ENCODE measurements around the gene SATL1. TPM values are rescaled to one million over a fixed set of nuclear protein-coding genes. Genes with fewer than 3 reads are reported as not detected.
A peak's percentile ranks its signal among the peaks of the same experiment; 100 is the strongest.
"Not testable (repeated sequence)": the region's sequence is repeated elsewhere in the genome, so short reads cannot be mapped to it uniquely, and the experiment has no call there.

Gene SATL1
- under 1 TPM in 1 of 2 donors, not detected in 1; 0.80 TPM for total RNA-seq

- TF ChIP-seq POLR2A (IDR thresholded peaks at IDR 0.05) (peak; percentile 12), POLR2AphosphoS5 (IDR thresholded peaks at IDR 0.05) (no peak)
- peak within 1 kb of the TSS; percentile 41 to 44 for H3K4me3 ChIP-seq
- no peaks in the 10 kb centered on the region for H3K4me1 ChIP-seq (replicated peaks)
- intact Hi-C loops (cut with DNase I), result no loop called here
- H3K36me3 ChIP-seq, result no peaks in the 10 kb centered on the region
- DNase-seq (ENCODE audit: low spot score), result peak; percentile 39
- no peaks in the 10 kb centered on the region for H3K27me3 ChIP-seq (replicated peaks; ENCODE audit: insufficient read depth)
- 1% methylated on average over 40 of the region's 65 CpGs for WGBS
- peak within 1 kb of the TSS; percentile 41 to 57 for H3K27ac ChIP-seq
- no peaks in the 10 kb centered on the region for H3K9me3 ChIP-seq
Measured at GRCh38 chrX:85243761-85244449, at the start of gene SATL1, which contains the start of gene ZNF711. SATL1 (minus strand) TSS chrX:85243779; CDS start chrX:85108968, 134,811 bp downstream. ZNF711 (plus strand) TSS chrX:85243991; CDS start chrX:85247573, 3,582 bp downstream.

- TF ChIP-seq POLR2AphosphoS5 (IDR thresholded peaks at IDR 0.05) (no peak), CTCF (IDR thresholded peaks at IDR 0.05) (no peak), POLR2A (IDR thresholded peaks at IDR 0.05) (no peak)
- H3K9me3 ChIP-seq, result no peaks in the 10 kb centered on the region
- H3K36me3 ChIP-seq, result no peaks in the 10 kb centered on the region
- H3K4me1 ChIP-seq (replicated peaks), result no peaks in the 10 kb centered on the region
- no peak overlapping the region for H3K4me3 ChIP-seq
- no peak overlapping the region for H3K27ac ChIP-seq
- intact Hi-C loops (cut with DNase I), result no loop called here
- whole genome bisulfite sequencing, result 90% methylated on average over 7 of the region's 7 CpGs
- no peak for DNase-seq (ENCODE audit: low spot score)
- H3K27me3 ChIP-seq (replicated peaks; ENCODE audit: insufficient read depth), result no peaks in the 10 kb centered on the region
Measured at GRCh38 chrX:85288992-85289723, 45.6 kb upstream of the SATL1 start.

- H3K4me1 ChIP-seq (replicated peaks); DNase-seq (ENCODE audit: low spot score); H3K36me3 ChIP-seq; H3K27ac ChIP-seq; H3K4me3 ChIP-seq; H3K27me3 ChIP-seq (replicated peaks; ENCODE audit: insufficient read depth); H3K9me3 ChIP-seq; intact Hi-C loops (cut with DNase I): not testable (repeated sequence)
- WGBS, result 100% methylated on average over 4 of the region's 6 CpGs
Measured at GRCh38 chrX:85285286-85285685, 41.7 kb upstream of the SATL1 start.

GRCh38 chrX:85244450-85245211 lies 1.1 kb upstream of the SATL1 start:
- DNase-seq (ENCODE audit: low spot score), result peak; percentile 3
- Histone ChIP-seq H3K4me1 (replicated peaks) (no peaks in the 10 kb centered on the region), H3K27ac (peak overlapping the region; percentile 41 to 57), H3K27me3 (replicated peaks; ENCODE audit: insufficient read depth) (no peaks in the 10 kb centered on the region), H3K9me3 (no peaks in the 10 kb centered on the region), H3K36me3 (no peaks in the 10 kb centered on the region), H3K4me3 (peak overlapping the region; percentile 41 to 44)
- intact Hi-C loops (cut with DNase I), result no loop called here
- under 1% methylated on average over 34 of the region's 42 CpGs for WGBS
- TF ChIP-seq POLR2A (IDR thresholded peaks at IDR 0.05), result no peak
- TF ChIP-seq CTCF (IDR thresholded peaks at IDR 0.05), result no peak
- TF ChIP-seq POLR2AphosphoS5 (IDR thresholded peaks at IDR 0.05), result no peak

GRCh38 chrX:85243155-85243554 lies 424 bp downstream of the SATL1 start:
- H3K27me3 ChIP-seq (replicated peaks; ENCODE audit: insufficient read depth), result no peaks in the 10 kb centered on the region
- no peaks in the 10 kb centered on the region for H3K36me3 ChIP-seq
- no peaks in the 10 kb centered on the region for H3K4me1 ChIP-seq (replicated peaks)
- no peak for DNase-seq (ENCODE audit: low spot score)
- no peak overlapping the region for H3K27ac ChIP-seq
- peak overlapping the region in 1 of 2 donors; percentile 44 for H3K4me3 ChIP-seq
- H3K9me3 ChIP-seq, result no peaks in the 10 kb centered on the region
- TF ChIP-seq POLR2AphosphoS5 (IDR thresholded peaks at IDR 0.05), result no peak
- no peak for TF ChIP-seq POLR2A (IDR thresholded peaks at IDR 0.05)
- no peak for TF ChIP-seq CTCF (IDR thresholded peaks at IDR 0.05)
- 37% methylated on average over 2 of the region's 2 CpGs for WGBS
- intact Hi-C loops (cut with DNase I), result no loop called here

Measured in prostate gland (tissue), 2 donors.